Naive B cell (primary cell): ENCODE data around the gene OLFM1. TPM values are rescaled to one million over a fixed set of nuclear protein-coding genes. Genes with fewer than 3 reads are reported as not detected.

Experiments
- ATAC-seq, 2 donors: fragments of 150-1000 bp; cut with Tn5 transposase; 2 replicates each; pipeline ENCODE4 v1.10.0; 2021; ENCODE audit warnings: low read depth in 2 of 2, mild to moderate bottlenecking in 2 of 2, moderate library complexity in 2 of 2
- DNase-seq: peaks from one replicate; pipeline ENCODE4 v3.0.0; 2022
- H3K27ac Mint-ChIP-seq, 6 donors: one replicate each; pipeline ENCODE4 v1.8.0; 2020 to 2022; ENCODE audit warnings: mild to moderate bottlenecking in 6 of 6, mixed read lengths in 6 of 6, moderate library complexity in 5 of 6, inconsistent platforms in 2 of 6
- H3K27me3 Mint-ChIP-seq, 3 donors: one replicate each; pipeline ENCODE4 v1.8.0; 2021 to 2022; ENCODE audit warnings: mixed read lengths in 3 of 3, mild to moderate bottlenecking in 1 of 3
- H3K36me3 Mint-ChIP-seq, 2 donors: one replicate each; pipeline ENCODE4 v1.8.0; 2020 to 2022; ENCODE audit warnings: mixed read lengths in 2 of 2, inconsistent platforms in 1 of 2, mild to moderate bottlenecking in 1 of 2
- H3K4me1 Mint-ChIP-seq, 3 donors: one replicate each; pipeline ENCODE4 v1.8.0; 2020 to 2022; ENCODE audit warnings: mixed read lengths in 3 of 3, inconsistent platforms in 1 of 3, mild to moderate bottlenecking in 1 of 3, moderate library complexity in 1 of 3
- H3K4me3 Mint-ChIP-seq, 8 donors: one replicate each; pipeline ENCODE4 v1.8.0; 2020 to 2022; ENCODE audit warnings: mild to moderate bottlenecking in 8 of 8, mixed read lengths in 8 of 8, moderate library complexity in 8 of 8, inconsistent platforms in 2 of 8
- H3K9me3 Mint-ChIP-seq, 7 donors: one replicate each; pipeline ENCODE4 v1.8.0; 2020 to 2022; ENCODE audit warnings: mixed read lengths in 7 of 7, mild to moderate bottlenecking in 5 of 7, inconsistent platforms in 2 of 7, moderate library complexity in 1 of 7
- polyA plus RNA-seq, 6 donors: library from polyadenylated mRNA; unstranded; fragments of 300-500 nt; fragmentation: Illumina TruSeq; gene quantifications; one replicate each; pipeline ENCODE4 v1.2.3, GENCODE V29; 2021; ENCODE audit warnings: low read depth in 6 of 6

Gene OLFM1
- polyA plus RNA-seq, 6 donors from 2014 or later: not detected

DNA sequence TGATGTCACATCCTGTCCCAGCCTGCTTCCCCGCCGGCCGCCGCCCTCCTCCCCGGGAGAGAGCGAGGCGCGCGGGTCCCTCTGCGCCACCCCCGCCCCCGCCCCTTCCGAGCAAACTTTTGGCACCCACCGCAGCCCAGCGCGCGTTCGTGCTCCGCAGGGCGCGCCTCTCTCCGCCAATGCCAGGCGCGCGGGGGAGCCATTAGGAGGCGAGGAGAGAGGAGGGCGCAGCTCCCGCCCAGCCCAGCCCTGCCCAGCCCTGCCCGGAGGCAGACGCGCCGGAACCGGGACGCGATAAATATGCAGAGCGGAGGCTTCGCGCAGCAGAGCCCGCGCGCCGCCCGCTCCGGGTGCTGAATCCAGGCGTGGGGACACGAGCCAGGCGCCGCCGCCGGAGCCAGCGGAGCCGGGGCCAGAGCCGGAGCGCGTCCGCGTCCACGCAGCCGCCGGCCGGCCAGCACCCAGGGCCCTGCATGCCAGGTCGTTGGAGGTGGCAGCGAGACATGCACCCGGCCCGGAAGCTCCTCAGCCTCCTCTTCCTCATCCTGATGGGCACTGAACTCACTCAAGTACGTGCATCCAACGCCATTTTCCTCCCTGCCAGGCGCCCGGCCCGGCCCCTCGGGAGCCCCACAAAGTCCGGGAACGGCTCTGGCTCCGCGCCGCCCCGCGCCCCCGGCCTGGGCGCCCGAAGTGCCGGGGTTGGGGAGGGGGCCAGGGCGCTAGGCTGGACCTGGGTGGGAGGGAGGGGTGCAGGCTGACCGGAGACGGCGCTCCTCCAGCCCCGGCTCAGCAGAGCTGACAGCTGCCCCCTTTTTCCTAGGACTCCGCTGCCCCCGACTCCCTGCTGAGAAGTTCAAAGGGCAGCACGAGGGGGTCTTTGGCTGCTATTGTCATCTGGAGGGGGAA lies 12.0 kb upstream of the OLFM1 start:
- H3K27me3 Mint-ChIP-seq: peaks cover 27 to 72% (median 70%) of the 10 kb centered on the region in 3 donors
- no peak for DNase-seq

GRCh38 chr9:135076143-135076875 lies 11.2 kb upstream of the OLFM1 start:
- peaks cover 0 to 6% of the 10 kb centered on the region in 2 donors for H3K36me3 Mint-ChIP-seq
- no peak overlapping the region for H3K27ac Mint-ChIP-seq
- H3K4me3 Mint-ChIP-seq: no peak overlapping the region
- H3K27me3 Mint-ChIP-seq: peaks cover 27 to 69% (median 68%) of the 10 kb centered on the region in 3 donors
- H3K9me3 Mint-ChIP-seq: peaks cover 0 to 4% (median 0%) of the 10 kb centered on the region in 7 donors
- peaks cover 5 to 6% (median 6%) of the 10 kb centered on the region in 3 donors for H3K4me1 Mint-ChIP-seq
- ATAC-seq (no peak), DNase-seq (no peak)

More for the DNA sequence above, 12.0 kb upstream of the OLFM1 start:
- Mint-ChIP-seq H3K4me1 (peaks cover 5 to 6% (median 6%) of the 10 kb centered on the region in 3 donors), H3K4me3 (no peak overlapping the region), H3K36me3 (peaks cover 0 to 6% of the 10 kb centered on the region in 2 donors), H3K27ac (no peak overlapping the region), H3K9me3 (peaks cover 0 to 4% (median 0%) of the 10 kb centered on the region in 7 donors)
- ATAC-seq: no peak

DNA sequence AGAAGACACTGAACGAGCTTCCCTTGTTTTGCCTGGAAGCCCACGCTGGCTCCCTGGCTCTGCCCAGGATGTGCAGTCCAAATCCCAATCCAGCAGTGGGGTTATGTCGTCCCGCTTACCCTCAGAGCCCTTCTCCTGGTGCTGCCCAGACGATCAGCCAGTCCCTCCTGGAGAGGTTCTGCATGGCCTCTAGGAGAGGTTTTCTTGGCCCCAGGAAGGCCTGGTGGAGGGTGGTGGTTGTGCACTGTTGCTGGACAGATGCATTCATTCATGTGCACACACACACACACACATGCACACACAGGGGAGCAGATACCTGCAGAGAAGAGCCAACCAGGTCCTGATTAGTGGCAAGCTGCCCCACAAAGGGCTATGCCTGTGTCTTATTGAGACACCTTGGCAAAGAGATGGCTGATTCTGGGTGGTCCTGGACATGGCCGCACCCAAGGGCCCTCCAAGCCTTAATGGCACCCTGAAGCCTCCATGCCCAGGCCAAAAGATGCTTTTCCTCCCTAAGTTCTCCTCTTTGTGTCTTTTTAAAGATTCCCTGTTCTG lies 10.5 kb upstream of the OLFM1 start:
- H3K36me3 Mint-ChIP-seq: peaks cover 0 to 6% of the 10 kb centered on the region in 2 donors
- H3K4me1 Mint-ChIP-seq: peaks cover 5 to 6% (median 6%) of the 10 kb centered on the region in 3 donors
- H3K27me3 Mint-ChIP-seq: peaks cover 27 to 74% (median 67%) of the 10 kb centered on the region in 3 donors
- peaks cover 0 to 4% (median 0%) of the 10 kb centered on the region in 7 donors for H3K9me3 Mint-ChIP-seq
- ATAC-seq (no peak), DNase-seq (no peak)
- no peak overlapping the region for H3K27ac Mint-ChIP-seq
- no peak overlapping the region for H3K4me3 Mint-ChIP-seq

DNA sequence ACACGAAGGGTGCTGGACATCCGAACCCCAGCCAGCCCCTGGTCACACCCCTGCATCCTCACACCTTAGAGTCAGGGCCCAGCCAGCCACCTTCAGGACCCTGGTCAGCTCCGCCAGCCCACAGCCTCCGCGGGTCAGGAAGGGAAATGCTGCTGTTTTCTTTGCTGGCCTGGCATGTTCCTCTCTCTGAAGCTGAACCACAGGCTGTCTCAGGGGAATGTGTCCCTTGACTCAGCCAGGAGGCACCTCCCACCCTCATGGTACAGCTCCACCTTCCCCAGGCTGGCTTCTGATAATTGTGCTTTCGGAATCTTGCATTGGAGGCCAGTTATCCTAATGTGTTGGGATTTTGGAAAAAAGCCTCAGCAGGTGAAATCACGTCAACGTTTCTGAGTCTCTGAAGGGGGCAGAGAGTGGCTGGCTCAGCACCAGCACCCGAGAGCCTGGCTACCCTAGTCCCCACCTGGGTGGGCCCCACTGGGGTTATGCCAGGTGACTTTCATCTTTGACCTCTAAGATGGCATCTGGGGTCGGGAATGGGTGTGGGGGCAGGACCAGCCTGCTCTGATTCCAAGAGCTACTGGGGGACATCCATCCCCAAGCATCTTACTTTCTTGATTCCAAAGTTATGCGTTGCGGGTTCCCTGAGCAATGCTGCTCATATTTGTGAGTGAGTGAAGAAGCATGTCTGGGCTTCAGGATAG lies 9.8 kb upstream of the OLFM1 start:
- Mint-ChIP-seq H3K4me3 (peak overlapping the region in 1 of 8 donors; percentile 33), H3K36me3 (peaks cover 0 to 6% of the 10 kb centered on the region in 2 donors)

GRCh38 chr9:135078361-135078821 lies 9.1 kb upstream of the OLFM1 start:
- DNase-seq: no peak
- no peak for ATAC-seq
- peaks cover 0 to 4% (median 0%) of the 10 kb centered on the region in 7 donors for H3K9me3 Mint-ChIP-seq
- no peak overlapping the region for H3K4me3 Mint-ChIP-seq
- H3K27me3 Mint-ChIP-seq: peaks cover 32 to 66% (median 60%) of the 10 kb centered on the region in 3 donors
- peaks cover 5 to 6% (median 6%) of the 10 kb centered on the region in 3 donors for H3K4me1 Mint-ChIP-seq
- H3K36me3 Mint-ChIP-seq: peaks cover 0 to 6% of the 10 kb centered on the region in 2 donors
- no peak overlapping the region for H3K27ac Mint-ChIP-seq

More for the DNA sequence above, 9.8 kb upstream of the OLFM1 start:
- Mint-ChIP-seq H3K9me3 (peaks cover 0 to 4% (median 0%) of the 10 kb centered on the region in 7 donors), H3K27me3 (peaks cover 30 to 68% (median 60%) of the 10 kb centered on the region in 3 donors), H3K4me1 (peaks cover 5 to 6% (median 6%) of the 10 kb centered on the region in 3 donors), H3K27ac (no peak overlapping the region)
- DNase-seq (no peak), ATAC-seq (no peak)

- H3K4me3 Mint-ChIP-seq: peak overlapping the region in 1 of 8 donors; percentile 72
- H3K27me3 Mint-ChIP-seq: peaks cover 33 to 63% (median 59%) of the 10 kb centered on the region in 3 donors
- H3K27ac Mint-ChIP-seq: no peak overlapping the region
- no peak for ATAC-seq
- peaks cover 0 to 4% (median 0%) of the 10 kb centered on the region in 7 donors for H3K9me3 Mint-ChIP-seq
- DNase-seq: no peak
- peaks cover 0 to 6% of the 10 kb centered on the region in 2 donors for H3K36me3 Mint-ChIP-seq
- peaks cover 5 to 6% (median 5%) of the 10 kb centered on the region in 3 donors for H3K4me1 Mint-ChIP-seq
These were observed 8.4 kb upstream of the OLFM1 start for GRCh38 chr9:135079018-135079417.

DNA sequence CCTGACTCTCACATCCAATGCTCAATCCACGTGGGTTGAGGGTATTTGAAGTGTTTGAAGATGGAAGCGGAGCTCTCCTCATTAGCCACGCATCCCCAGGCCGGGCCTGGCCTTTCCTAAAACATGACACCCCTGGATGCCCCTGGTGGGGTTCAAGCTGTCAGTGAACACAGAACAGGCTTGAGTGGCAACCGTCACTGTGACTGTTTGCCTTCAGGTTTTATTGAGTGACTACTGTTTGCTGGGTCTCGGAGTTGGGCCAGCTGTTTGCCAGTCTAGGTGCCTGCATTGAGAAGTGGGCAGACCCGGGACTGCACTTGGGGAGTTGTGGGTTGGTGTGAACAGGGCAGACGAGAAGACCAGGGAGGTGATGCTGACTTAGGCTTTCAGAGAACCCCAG lies 7.8 kb upstream of the OLFM1 start:
- Mint-ChIP-seq H3K27ac (no peak overlapping the region), H3K27me3 (peaks cover 39 to 63% (median 59%) of the 10 kb centered on the region in 3 donors), H3K36me3 (peaks cover 0 to 6% of the 10 kb centered on the region in 2 donors), H3K9me3 (peaks cover 0 to 4% (median 0%) of the 10 kb centered on the region in 7 donors), H3K4me3 (no peak overlapping the region), H3K4me1 (peaks cover 2 to 6% (median 3%) of the 10 kb centered on the region in 3 donors)
- DNase-seq (no peak), ATAC-seq (no peak)

GRCh38 chr9:135080286-135081263 lies 6.9 kb upstream of the OLFM1 start:
- Mint-ChIP-seq H3K4me1 (peaks cover 0 to 6% (median under 1%) of the 10 kb centered on the region in 3 donors), H3K4me3 (no peak overlapping the region), H3K27ac (no peak overlapping the region), H3K9me3 (peaks cover 0 to 4% (median 0%) of the 10 kb centered on the region in 7 donors), H3K36me3 (peaks cover 0 to 6% of the 10 kb centered on the region in 2 donors), H3K27me3 (peaks cover 44 to 68% (median 58%) of the 10 kb centered on the region in 3 donors)
- no peak for ATAC-seq
- DNase-seq: no peak

- H3K4me1 Mint-ChIP-seq: peaks cover 0 to 9% (median 7%) of the 10 kb centered on the region in 3 donors
- ATAC-seq: no peak
- H3K4me3 Mint-ChIP-seq: no peak overlapping the region
- H3K9me3 Mint-ChIP-seq: peaks cover 0 to 4% (median 0%) of the 10 kb centered on the region in 7 donors
- H3K27ac Mint-ChIP-seq: no peak overlapping the region
- H3K36me3 Mint-ChIP-seq: peaks cover 0 to 4% of the 10 kb centered on the region in 2 donors
- H3K27me3 Mint-ChIP-seq: peaks cover 48 to 70% (median 60%) of the 10 kb centered on the region in 3 donors
- DNase-seq: no peak
These were observed 6.2 kb upstream of the OLFM1 start for GRCh38 chr9:135081264-135081660.

DNA sequence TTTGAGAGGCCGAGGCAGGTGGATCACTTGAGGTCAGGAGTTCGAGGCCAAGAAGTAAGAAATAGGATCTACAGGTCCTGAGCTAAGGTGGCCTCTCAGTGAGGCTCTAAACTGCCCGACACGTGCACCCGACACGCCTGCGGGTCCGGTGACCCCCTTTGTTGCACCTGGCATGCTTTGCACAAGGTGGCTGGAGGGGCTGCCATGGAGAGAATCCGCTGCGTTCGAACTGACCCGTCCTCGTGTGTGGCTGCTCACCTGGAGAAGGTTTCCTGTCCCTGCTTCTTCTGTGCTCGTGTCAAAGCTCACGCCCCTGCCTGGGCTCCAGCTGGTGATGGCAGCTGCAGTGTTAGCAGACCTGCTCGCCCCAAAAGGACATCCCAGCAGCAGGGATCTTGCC lies 5.7 kb upstream of the OLFM1 start:
- ATAC-seq (no peak), DNase-seq (no peak)
- no peak overlapping the region for H3K27ac Mint-ChIP-seq
- peaks cover 0 to 9% (median 7%) of the 10 kb centered on the region in 3 donors for H3K4me1 Mint-ChIP-seq
- H3K9me3 Mint-ChIP-seq: peaks cover 0 to 4% (median 0%) of the 10 kb centered on the region in 7 donors
- H3K36me3 Mint-ChIP-seq: no peaks in the 10 kb centered on the region
- peaks cover 46 to 70% (median 59%) of the 10 kb centered on the region in 3 donors for H3K27me3 Mint-ChIP-seq
- no peak overlapping the region for H3K4me3 Mint-ChIP-seq

GRCh38 chr9:135082536-135082935 lies 4.9 kb upstream of the OLFM1 start:
- peaks cover 46 to 62% (median 52%) of the 10 kb centered on the region in 3 donors for H3K27me3 Mint-ChIP-seq
- peaks cover 0 to 9% (median 7%) of the 10 kb centered on the region in 3 donors for H3K4me1 Mint-ChIP-seq
- H3K4me3 Mint-ChIP-seq: no peak overlapping the region
- no peak overlapping the region for H3K27ac Mint-ChIP-seq
- peaks cover 0 to 4% (median 0%) of the 10 kb centered on the region in 7 donors for H3K9me3 Mint-ChIP-seq
- no peaks in the 10 kb centered on the region for H3K36me3 Mint-ChIP-seq
- no peak for DNase-seq
- no peak for ATAC-seq
